DND-41 (cell line): ENCODE measurements around the gene NEK10.

ENCODE experiments used
- ATAC-seq: fragments of 200-7000 bp; cut with Tn5 transposase; 3 replicates; pipeline ENCODE4 v1.9.1; 2021; ENCODE audit warnings: low read depth; ENCODE audit not compliant: insufficient read depth
- DNase-seq: peaks from one replicate; pipeline ENCODE4 v3.0.0-alpha.2; 2020
- H2AFZ ChIP-seq: 2 replicates; pipeline ENCODE4 v1.6.0; 2012; ENCODE audit warnings: low read depth, low read length
- H3K27ac ChIP-seq: 2 replicates; pipeline ENCODE4 v1.5.1; 2012; ENCODE audit warnings: low read length, inconsistent platforms
- H3K27me3 ChIP-seq: fragments of 200-600 bp; sonication (generic); 2 replicates; pipeline ENCODE4 v1.6.0; 2012; ENCODE audit warnings: low read length, mild to moderate bottlenecking, inconsistent platforms; ENCODE audit not compliant: insufficient read depth, poor library complexity
- H3K36me3 ChIP-seq: 2 replicates; pipeline ENCODE4 v1.5.1; 2012; ENCODE audit warnings: low read length, inconsistent platforms; ENCODE audit not compliant: insufficient read depth
- H3K4me1 ChIP-seq: 2 replicates; pipeline ENCODE4 v1.5.1; 2012; ENCODE audit warnings: mild to moderate bottlenecking, low read length; ENCODE audit not compliant: insufficient read depth
- H3K4me2 ChIP-seq: 2 replicates; pipeline ENCODE4 v1.6.0; 2012; ENCODE audit warnings: mild to moderate bottlenecking, moderate library complexity, low read length, inconsistent platforms; ENCODE audit not compliant: insufficient read depth
- H3K4me3 ChIP-seq, 2 experiments: fragments of 200-600 bp in 1 of 2; shearing (Covaris generic) in 1 of 2; 2 replicates each; pipeline ENCODE4 v1.5.1; 2012 to 2016; ENCODE audit warnings: inconsistent platforms in 2 of 2, low read length in 2 of 2, mild to moderate bottlenecking in 2 of 2, low read depth in 1 of 2, moderate library complexity in 1 of 2
- H3K79me2 ChIP-seq: 2 replicates; pipeline ENCODE4 v1.6.0; 2012; ENCODE audit warnings: low read length, inconsistent platforms; ENCODE audit not compliant: insufficient read depth
- H3K9ac ChIP-seq: 2 replicates; pipeline ENCODE4 v1.6.0; 2012; ENCODE audit warnings: low read depth, mild to moderate bottlenecking, inconsistent platforms, low read length, moderate library complexity
- H3K9me3 ChIP-seq: 2 replicates; pipeline ENCODE4 v1.5.1; 2012; ENCODE audit warnings: low read length, moderate library complexity, mild to moderate bottlenecking, inconsistent platforms; ENCODE audit not compliant: insufficient read depth, severe bottlenecking
- H4K20me1 ChIP-seq: 2 replicates; pipeline ENCODE4 v1.6.0; 2012; ENCODE audit warnings: low read length; ENCODE audit not compliant: insufficient read depth
- EZH2 ChIP-seq: IDR thresholded peaks from 3 replicates; pipeline ENCODE4 v1.6.1; 2012; ENCODE audit warnings: borderline replicate concordance, low read depth, mild to moderate bottlenecking, moderate library complexity, low read length, inconsistent platforms; ENCODE audit not compliant: severe bottlenecking
- TF ChIP-seq, protein P1 (sequence below): IDR thresholded peaks from 2 replicates; pipeline ENCODE4 v1.5.1; 2012; ENCODE audit warnings: borderline replicate concordance, low read length, moderate library complexity, mild to moderate bottlenecking; ENCODE audit not compliant: poor library complexity, severe bottlenecking; ENCODE audit errors: extremely low read depth

NEK10 gene

DNA sequence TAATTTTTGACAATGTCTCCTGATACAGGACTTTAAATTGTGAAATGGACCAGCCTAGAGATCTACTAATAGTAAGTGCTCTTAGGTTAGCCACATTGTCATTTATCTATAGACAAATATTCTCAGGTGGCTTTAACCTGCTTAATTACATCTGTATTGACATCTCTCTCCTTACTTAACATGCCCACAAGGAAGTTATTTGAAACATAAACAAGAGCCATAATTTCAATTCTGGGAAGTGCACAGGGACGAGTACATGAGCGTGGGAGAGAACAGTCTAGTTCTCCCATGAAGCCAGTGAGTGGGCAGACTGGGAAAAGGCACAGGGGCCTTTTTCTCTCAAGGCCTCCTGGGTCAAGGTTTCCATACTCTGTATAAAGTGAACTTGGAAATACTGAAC lies 54.2 kb downstream of the NEK10 start:
- TF ChIP-seq, protein P1, sequence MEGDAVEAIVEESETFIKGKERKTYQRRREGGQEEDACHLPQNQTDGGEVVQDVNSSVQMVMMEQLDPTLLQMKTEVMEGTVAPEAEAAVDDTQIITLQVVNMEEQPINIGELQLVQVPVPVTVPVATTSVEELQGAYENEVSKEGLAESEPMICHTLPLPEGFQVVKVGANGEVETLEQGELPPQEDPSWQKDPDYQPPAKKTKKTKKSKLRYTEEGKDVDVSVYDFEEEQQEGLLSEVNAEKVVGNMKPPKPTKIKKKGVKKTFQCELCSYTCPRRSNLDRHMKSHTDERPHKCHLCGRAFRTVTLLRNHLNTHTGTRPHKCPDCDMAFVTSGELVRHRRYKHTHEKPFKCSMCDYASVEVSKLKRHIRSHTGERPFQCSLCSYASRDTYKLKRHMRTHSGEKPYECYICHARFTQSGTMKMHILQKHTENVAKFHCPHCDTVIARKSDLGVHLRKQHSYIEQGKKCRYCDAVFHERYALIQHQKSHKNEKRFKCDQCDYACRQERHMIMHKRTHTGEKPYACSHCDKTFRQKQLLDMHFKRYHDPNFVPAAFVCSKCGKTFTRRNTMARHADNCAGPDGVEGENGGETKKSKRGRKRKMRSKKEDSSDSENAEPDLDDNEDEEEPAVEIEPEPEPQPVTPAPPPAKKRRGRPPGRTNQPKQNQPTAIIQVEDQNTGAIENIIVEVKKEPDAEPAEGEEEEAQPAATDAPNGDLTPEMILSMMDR, result no peak
- no peak for TF ChIP-seq EZH2
- H3K9ac ChIP-seq, result no peak overlapping the region
- DNase-seq, result no peak

DNA sequence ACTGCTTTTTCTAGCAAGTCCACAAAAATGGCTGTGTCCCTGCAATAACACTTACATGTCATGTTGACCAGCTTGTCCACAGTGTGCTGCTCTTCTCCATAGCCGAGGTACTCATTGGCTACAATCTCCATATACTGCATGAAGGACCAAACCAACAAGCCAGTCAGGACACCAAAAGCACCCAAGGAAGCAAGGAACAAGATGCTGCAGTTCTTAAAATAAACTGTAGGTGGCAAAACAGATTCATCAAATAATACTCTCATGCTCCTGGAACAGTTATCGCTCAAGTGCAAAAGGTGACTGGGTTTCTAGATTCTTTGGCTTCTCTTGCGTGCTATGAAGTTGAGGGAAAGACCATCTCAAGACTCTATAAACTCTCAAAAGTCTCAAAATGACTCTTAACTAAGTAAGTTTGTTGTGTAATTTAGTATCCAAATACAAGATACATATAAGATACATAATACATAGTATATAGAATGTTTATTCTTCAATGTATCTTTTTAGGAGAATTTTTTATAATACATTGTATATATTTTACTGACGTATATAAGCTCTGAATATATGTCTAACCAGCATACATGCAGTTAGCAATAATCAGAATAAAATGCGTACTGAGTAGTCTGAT lies 57.0 kb downstream of the NEK10 start:
- no peaks in the 10 kb centered on the region for H3K9me3 ChIP-seq
- no peaks in the 10 kb centered on the region for H3K27me3 ChIP-seq
- H3K4me2 ChIP-seq, result no peak overlapping the region
- H3K4me1 ChIP-seq, result no peaks in the 10 kb centered on the region
- H3K79me2 ChIP-seq, result no peaks in the 10 kb centered on the region
- H4K20me1 ChIP-seq, result no peaks in the 10 kb centered on the region
- DNase-seq (peak; percentile 24), ATAC-seq (peak; percentile 90)
- H3K36me3 ChIP-seq, result no peaks in the 10 kb centered on the region
- H3K27ac ChIP-seq, result no peak overlapping the region
- H3K9ac ChIP-seq, result no peak overlapping the region
- H3K4me3 ChIP-seq, result no peak overlapping the region
- peak overlapping the region; percentile 53; the same call in 1 of the 2 replicates for H2AFZ ChIP-seq
- TF ChIP-seq EZH2, result no peak
- TF ChIP-seq, protein P1, result peak; percentile 89

More for the DNA sequence above, 54.2 kb downstream of the NEK10 start:
- no peaks in the 10 kb centered on the region for H3K36me3 ChIP-seq
- no peaks in the 10 kb centered on the region for H3K9me3 ChIP-seq
- no peaks in the 10 kb centered on the region for H3K27me3 ChIP-seq
- H3K27ac ChIP-seq, result no peak overlapping the region
- no peak overlapping the region for H3K4me3 ChIP-seq
- H3K4me1 ChIP-seq, result no peaks in the 10 kb centered on the region
- no peak overlapping the region for H2AFZ ChIP-seq
- no peaks in the 10 kb centered on the region for H4K20me1 ChIP-seq
- H3K79me2 ChIP-seq, result no peaks in the 10 kb centered on the region
- no peak overlapping the region for H3K4me2 ChIP-seq
- no peak for ATAC-seq

DNA sequence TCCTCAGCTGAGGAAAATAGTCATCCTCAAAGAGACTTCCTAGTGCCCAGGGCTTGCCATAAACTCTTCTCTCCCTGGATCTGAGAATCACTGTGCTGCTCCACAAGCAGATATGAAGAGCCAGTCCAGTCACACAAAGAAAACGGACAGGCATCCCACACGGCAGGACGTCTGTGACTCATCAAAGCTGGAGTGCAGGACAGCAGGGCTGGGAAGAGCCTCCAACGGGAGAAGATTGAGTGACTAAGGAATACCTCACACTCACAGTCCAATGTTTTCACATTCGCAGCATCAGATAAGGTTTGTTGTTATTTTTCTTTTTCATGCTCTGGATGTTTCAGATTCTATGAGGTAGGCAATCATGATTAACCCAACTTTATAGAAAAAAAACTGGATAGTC lies 57.8 kb downstream of the NEK10 start:
- no peaks in the 10 kb centered on the region for H3K27me3 ChIP-seq
- DNase-seq, result no peak
- H3K36me3 ChIP-seq, result no peaks in the 10 kb centered on the region
- H3K4me3 ChIP-seq, result no peak overlapping the region
- no peak for ATAC-seq
- TF ChIP-seq, protein P1, result no peak
- H3K4me2 ChIP-seq, result no peak overlapping the region
- H3K4me1 ChIP-seq, result no peaks in the 10 kb centered on the region
- H3K27ac ChIP-seq, result no peak overlapping the region
- H3K9ac ChIP-seq, result no peak overlapping the region
- no peaks in the 10 kb centered on the region for H4K20me1 ChIP-seq
- no peak overlapping the region for H2AFZ ChIP-seq
- no peaks in the 10 kb centered on the region for H3K79me2 ChIP-seq
- no peaks in the 10 kb centered on the region for H3K9me3 ChIP-seq
